ENCODE results near the gene TCERG1L.

Gene TCERG1L

GRCh38 chr10:131092876-131093275, 218.6 kb downstream of the TCERG1L start:
- no peak for FAIRE-seq

GRCh38 chr10:131092386-131092785, 219.1 kb downstream of the TCERG1L start:
- FAIRE-seq (no peak), DNase-seq (ENCODE audit: insufficient read length, low spot score) (no peak)

More at GRCh38 chr10:131092876-131093275, 218.6 kb downstream of the TCERG1L start:
- DNase-seq (ENCODE audit: insufficient read length, low spot score) = no peak

GRCh38 chr10:131091682-131092081, 219.8 kb downstream of the TCERG1L start:
- FAIRE-seq (no peak), DNase-seq (ENCODE audit: insufficient read length, low spot score) (no peak)

- DNase-seq (ENCODE audit: insufficient read length, low spot score) = no peak
- FAIRE-seq = no peak
Measured at GRCh38 chr10:131090761-131091661, 220.5 kb downstream of the TCERG1L start.

GRCh38 chr10:131089861-131090260, 221.7 kb downstream of the TCERG1L start:
- DNase-seq (ENCODE audit: insufficient read length, low spot score) (no peak), FAIRE-seq (no peak)

GRCh38 chr10:131089150-131089549, 222.4 kb downstream of the TCERG1L start:
- DNase-seq (ENCODE audit: insufficient read length, low spot score) (no peak), FAIRE-seq (no peak)

- no peak for DNase-seq (ENCODE audit: insufficient read length, low spot score)
- FAIRE-seq = no peak
Measured at GRCh38 chr10:131088619-131089018, 222.9 kb downstream of the TCERG1L start.

- FAIRE-seq = no peak
- no peak for DNase-seq (ENCODE audit: insufficient read length, low spot score)
Measured at GRCh38 chr10:131087464-131088215, 223.9 kb downstream of the TCERG1L start.

- DNase-seq (ENCODE audit: insufficient read length, low spot score) (no peak), FAIRE-seq (no peak)
Measured at GRCh38 chr10:131086511-131086910, 225.0 kb downstream of the TCERG1L start.

GRCh38 chr10:131086094-131086493, 225.4 kb downstream of the TCERG1L start:
- FAIRE-seq (no peak), DNase-seq (ENCODE audit: insufficient read length, low spot score) (no peak)

GRCh38 chr10:131085091-131085860, 226.2 kb downstream of the TCERG1L start:
- no peak for FAIRE-seq
- no peak for DNase-seq (ENCODE audit: insufficient read length, low spot score)

- FAIRE-seq (no peak), DNase-seq (ENCODE audit: insufficient read length, low spot score) (no peak)
Measured at GRCh38 chr10:131084791-131085090, 226.8 kb downstream of the TCERG1L start.

- FAIRE-seq = no peak
- DNase-seq (ENCODE audit: insufficient read length, low spot score) = no peak
Measured at GRCh38 chr10:131083915-131084790, 227.4 kb downstream of the TCERG1L start.

GRCh38 chr10:131082991-131083481, 228.5 kb downstream of the TCERG1L start:
- DNase-seq (ENCODE audit: insufficient read length, low spot score) = no peak
- FAIRE-seq = no peak

- no peak for DNase-seq (ENCODE audit: insufficient read length, low spot score)
- no peak for FAIRE-seq
Measured at GRCh38 chr10:131082201-131082850, 229.2 kb downstream of the TCERG1L start.

GRCh38 chr10:131081786-131082185, 229.7 kb downstream of the TCERG1L start:
- no peak for FAIRE-seq
- DNase-seq (ENCODE audit: insufficient read length, low spot score) = no peak

GRCh38 chr10:131081376-131081775, 230.1 kb downstream of the TCERG1L start:
- FAIRE-seq (no peak), DNase-seq (ENCODE audit: insufficient read length, low spot score) (no peak)

- DNase-seq (ENCODE audit: insufficient read length, low spot score) (no peak), FAIRE-seq (no peak)
Measured at GRCh38 chr10:131080571-131080970, 230.9 kb downstream of the TCERG1L start.

- DNase-seq (ENCODE audit: insufficient read length, low spot score) (no peak), FAIRE-seq (no peak)
Measured at GRCh38 chr10:131079314-131079713, 232.2 kb downstream of the TCERG1L start.
